ACC112 (cell line): ENCODE data around the gene SCAMP3.

Experiments used
- H2AFZ ChIP-seq: fragments of 200-600 bp; sonication (generic); one replicate; pipeline ENCODE4 v1.6.0; 2017; ENCODE audit warnings: antibody characterized with exemption, low read length; ENCODE audit not compliant: unreplicated experiment
- H3K27ac ChIP-seq: fragments of 200-600 bp; sonication (generic); 2 replicates; pipeline ENCODE4 v1.5.1; 2014; ENCODE audit warnings: low read depth, mild to moderate bottlenecking, antibody characterized with exemption, low read length, moderate library complexity
- H3K27me3 ChIP-seq: fragments of 200-600 bp; sonication (generic); 2 replicates; pipeline ENCODE4 v1.6.1; 2014; ENCODE audit warnings: mild to moderate bottlenecking, antibody characterized with exemption, low read length, moderate library complexity, mixed read lengths; ENCODE audit not compliant: insufficient read depth
- H3K36me3 ChIP-seq: fragments of 200-600 bp; sonication (generic); 2 replicates; pipeline ENCODE4 v1.6.1; 2016; ENCODE audit warnings: mild to moderate bottlenecking, antibody characterized with exemption, low read length, moderate library complexity, mixed read lengths; ENCODE audit not compliant: insufficient read depth
- H3K4me1 ChIP-seq: fragments of 200-600 bp; sonication (generic); one replicate; pipeline ENCODE4 v1.6.1; 2016; ENCODE audit warnings: low read length, mixed read lengths; ENCODE audit not compliant: insufficient read depth, unreplicated experiment, control insufficient read depth
- H3K4me3 ChIP-seq: fragments of 200-600 bp; sonication (generic); 2 replicates; pipeline ENCODE4 v1.5.1; 2014; ENCODE audit warnings: mild to moderate bottlenecking, low read depth, low read length
- H3K79me2 ChIP-seq: fragments of 200-600 bp; sonication (generic); one replicate; pipeline ENCODE4 v1.6.0; 2016; ENCODE audit warnings: low read length; ENCODE audit not compliant: control insufficient read depth, unreplicated experiment, insufficient read depth

The SCAMP3 gene

DNA sequence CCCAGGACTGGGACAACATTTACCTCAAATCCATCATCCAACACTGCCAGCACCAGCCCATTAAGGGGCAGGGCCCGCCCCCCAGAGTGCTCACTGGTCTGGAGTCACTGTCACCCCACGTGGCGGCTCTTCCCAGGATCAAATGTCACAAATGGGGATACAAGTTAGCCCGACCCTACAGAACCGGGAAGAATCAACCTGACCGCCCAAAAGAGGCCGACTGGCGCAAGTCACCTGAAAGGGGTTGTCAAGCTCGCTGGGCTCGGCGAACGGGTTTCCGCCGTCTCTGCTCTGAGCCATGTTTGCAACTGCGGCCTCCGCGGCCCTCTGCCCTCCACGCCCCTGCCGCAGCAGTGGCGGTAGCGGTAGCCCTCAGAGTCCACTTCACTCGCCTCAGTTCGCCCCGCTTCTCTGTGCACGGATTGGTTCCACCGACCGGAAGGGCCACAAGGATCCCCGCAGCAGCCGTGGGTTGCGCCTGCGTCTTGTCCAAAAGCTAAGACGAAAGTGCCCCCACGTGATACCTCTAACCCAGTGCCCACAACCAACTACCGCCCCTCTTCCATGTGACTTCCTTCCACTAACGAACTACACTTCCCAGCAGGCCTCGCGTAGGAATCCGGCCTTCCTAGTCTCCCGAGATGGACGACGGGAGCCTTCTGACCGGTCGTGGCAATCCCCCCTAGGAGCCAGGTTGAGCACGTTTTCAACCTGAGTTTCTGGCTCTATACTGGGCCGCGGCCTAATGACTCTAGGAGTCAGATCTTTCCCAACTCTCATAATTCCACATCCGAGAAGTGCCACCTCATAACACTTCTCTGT is at the start of gene SCAMP3:
Gene SCAMP3 (minus strand): TSS at position 509 of the 822 bp plus-strand sequence. CDS start 209 bp downstream, at position 300.
- H2AFZ ChIP-seq: peak within 1 kb of the TSS; percentile 88
- peaks cover 6% of the 10 kb centered on the region for H3K4me1 ChIP-seq
- H3K79me2 ChIP-seq: peaks cover 17% of the 10 kb centered on the region
- peak within 1 kb of the TSS; percentile 98 for H3K4me3 ChIP-seq
- H3K36me3 ChIP-seq: peaks cover 20% of the 10 kb centered on the region
- no peaks in the 10 kb centered on the region for H3K27me3 ChIP-seq
- peak within 1 kb of the TSS; percentile 59 for H3K27ac ChIP-seq

DNA sequence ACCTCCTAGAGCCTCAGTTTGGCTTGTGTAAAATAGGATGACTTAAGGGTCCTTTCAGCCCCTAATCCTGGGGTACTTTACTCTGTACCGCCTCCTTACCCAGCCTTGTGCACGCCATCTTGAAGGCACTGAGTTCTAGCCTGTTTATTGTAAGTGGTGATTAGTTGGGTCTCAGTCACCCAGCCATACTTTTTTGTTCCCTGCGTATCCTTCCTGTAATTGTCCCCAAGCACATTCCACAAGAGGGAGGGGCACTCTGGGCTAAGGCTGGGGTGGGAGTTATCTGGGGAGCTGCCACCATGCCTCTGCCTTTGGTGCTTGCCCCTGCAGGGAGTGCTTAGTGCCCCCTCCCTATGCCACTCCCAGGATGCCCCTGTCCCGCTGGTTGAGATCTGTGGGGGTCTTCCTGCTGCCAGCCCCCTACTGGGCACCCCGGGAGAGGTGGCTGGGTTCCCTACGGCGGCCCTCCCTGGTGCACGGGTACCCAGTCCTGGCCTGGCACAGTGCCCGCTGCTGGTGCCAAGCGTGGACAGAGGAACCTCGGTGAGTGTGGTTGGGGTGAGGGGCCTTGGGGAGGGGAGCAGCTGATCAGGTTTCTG is 47.4 kb upstream of the SCAMP3 start:
- Histone ChIP-seq H3K4me1 (peaks cover 24% of the 10 kb centered on the region), H2AFZ (peak overlapping the region; percentile 11), H3K79me2 (peaks cover 38% of the 10 kb centered on the region), H3K36me3 (peaks cover 7% of the 10 kb centered on the region; the same call in 1 of the 2 replicates), H3K4me3 (peak overlapping the region; percentile 80), H3K27ac (peak overlapping the region; percentile 97), H3K27me3 (no peaks in the 10 kb centered on the region)

DNA sequence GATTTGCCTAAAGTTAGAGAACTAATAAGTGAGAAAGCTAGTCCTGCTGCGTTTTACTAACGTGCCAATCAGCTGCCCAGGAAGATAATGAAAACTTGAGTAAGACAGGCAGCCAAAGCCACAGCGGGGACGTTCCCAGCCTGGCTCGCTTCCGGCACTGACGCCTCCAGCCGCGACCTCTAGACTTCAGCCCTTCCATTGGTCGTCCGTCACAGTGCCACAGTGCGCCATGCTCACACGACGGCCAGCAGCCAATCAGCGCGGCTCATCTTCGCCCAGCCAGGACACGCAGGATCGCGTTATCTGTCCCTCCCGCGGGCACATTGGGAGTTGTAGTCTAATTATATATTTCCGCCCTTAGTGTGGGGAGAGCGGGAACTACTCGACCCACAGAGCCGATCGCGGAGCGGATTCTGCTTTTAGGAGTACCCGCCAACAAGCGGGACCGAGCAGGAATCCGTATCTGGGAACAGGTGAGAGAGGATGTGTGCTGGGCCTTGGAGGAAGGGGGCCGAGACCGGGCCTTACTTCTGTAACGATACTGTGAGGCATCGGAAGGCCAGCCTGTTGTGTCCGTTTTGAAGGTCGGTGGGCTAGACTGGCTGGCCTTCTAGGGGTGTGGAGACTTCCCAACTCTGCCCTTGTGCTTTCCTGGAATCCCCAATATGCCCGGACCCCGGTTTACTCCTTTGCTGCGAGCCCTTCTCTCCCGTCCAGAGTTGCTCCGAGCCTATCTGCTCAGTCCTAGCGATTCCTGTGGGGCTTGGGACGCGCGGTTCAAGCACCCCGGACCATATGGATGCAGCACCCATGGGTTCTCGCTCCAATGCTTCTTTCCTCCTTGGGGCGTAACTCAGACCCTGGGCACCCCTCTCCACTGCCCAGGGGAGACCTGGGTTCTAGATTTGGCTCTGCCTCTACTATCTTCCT is 46.6 kb upstream of the SCAMP3 start, which contains the start of gene FDPS:
Gene FDPS (plus strand): TSS at position 374 of the 930 bp plus-strand sequence. CDS start 924 bp downstream, outside the sequence.
- H3K27me3 ChIP-seq: no peaks in the 10 kb centered on the region
- H3K79me2 ChIP-seq: peaks cover 38% of the 10 kb centered on the region
- H3K36me3 ChIP-seq: peaks cover 7% of the 10 kb centered on the region; the same call in 1 of the 2 replicates
- peaks cover 24% of the 10 kb centered on the region for H3K4me1 ChIP-seq
- peak within 1 kb of the TSS; percentile 80 for H3K4me3 ChIP-seq
- H2AFZ ChIP-seq: peak within 1 kb of the TSS; percentile 91
- peak within 1 kb of the TSS; percentile 97 for H3K27ac ChIP-seq

DNA sequence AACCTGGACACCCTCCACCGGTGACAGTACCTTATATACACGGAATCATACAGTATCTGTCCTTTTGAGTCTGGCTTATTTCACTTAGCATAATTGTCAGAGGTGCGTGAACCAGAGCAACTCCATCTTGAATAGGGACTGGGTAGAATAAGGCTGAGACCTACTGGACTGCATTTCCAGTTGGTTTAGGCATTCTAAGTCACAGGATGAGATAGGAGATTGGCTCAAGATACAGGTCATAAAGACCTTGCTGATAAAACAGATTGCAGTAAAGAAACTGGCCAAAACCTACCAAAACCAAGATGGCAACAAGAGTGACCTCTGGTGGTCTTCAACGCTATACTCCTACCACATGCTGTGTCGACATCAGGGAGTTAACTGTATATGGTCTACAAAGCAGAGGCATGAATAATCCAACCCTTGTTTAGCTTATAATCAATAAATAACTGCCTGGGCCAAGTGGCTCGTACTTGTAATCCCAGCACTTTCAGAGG is 45.1 kb upstream of the SCAMP3 start:
- no peak overlapping the region for H2AFZ ChIP-seq
- 0 out of 2 replicates have a peak overlapping the region, but pooled peaks have one; percentile 97 for H3K27ac ChIP-seq
- no peak overlapping the region for H3K4me3 ChIP-seq
- H3K36me3 ChIP-seq: peaks cover under 1% of the 10 kb centered on the region; the same call in 1 of the 2 replicates
- H3K79me2 ChIP-seq: peaks cover 34% of the 10 kb centered on the region
- H3K4me1 ChIP-seq: peaks cover 24% of the 10 kb centered on the region
- no peaks in the 10 kb centered on the region for H3K27me3 ChIP-seq

DNA sequence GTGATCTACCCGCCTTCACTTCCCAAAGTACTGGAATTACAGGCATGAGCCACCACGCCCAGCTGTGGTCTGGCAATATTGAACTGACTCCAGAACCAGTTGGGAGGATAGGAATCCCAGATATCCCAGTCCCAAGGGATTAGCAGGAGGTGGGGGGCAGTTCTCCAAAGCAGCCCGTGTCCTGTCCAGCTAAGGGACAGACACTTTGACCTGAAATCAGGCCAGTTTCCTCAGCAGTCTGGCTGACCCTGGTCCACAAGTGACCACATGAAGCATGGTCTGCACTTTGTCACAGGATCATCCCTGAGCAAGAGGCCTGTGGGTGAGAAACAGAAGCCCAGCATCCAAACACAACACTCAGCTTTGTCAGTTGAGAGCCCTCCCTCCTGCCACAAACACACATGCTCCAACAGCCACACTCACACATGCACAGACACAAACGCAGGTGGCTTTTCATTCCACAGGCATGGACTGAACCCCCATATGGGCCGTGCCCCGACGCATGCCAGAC is 43.8 kb upstream of the SCAMP3 start:
- no peaks in the 10 kb centered on the region for H3K36me3 ChIP-seq
- H3K27ac ChIP-seq: no peak overlapping the region
- H3K79me2 ChIP-seq: peaks cover 22% of the 10 kb centered on the region
- H2AFZ ChIP-seq: peak overlapping the region; percentile 3
- peaks cover 20% of the 10 kb centered on the region for H3K4me1 ChIP-seq
- H3K27me3 ChIP-seq: no peaks in the 10 kb centered on the region
- H3K4me3 ChIP-seq: no peak overlapping the region

DNA sequence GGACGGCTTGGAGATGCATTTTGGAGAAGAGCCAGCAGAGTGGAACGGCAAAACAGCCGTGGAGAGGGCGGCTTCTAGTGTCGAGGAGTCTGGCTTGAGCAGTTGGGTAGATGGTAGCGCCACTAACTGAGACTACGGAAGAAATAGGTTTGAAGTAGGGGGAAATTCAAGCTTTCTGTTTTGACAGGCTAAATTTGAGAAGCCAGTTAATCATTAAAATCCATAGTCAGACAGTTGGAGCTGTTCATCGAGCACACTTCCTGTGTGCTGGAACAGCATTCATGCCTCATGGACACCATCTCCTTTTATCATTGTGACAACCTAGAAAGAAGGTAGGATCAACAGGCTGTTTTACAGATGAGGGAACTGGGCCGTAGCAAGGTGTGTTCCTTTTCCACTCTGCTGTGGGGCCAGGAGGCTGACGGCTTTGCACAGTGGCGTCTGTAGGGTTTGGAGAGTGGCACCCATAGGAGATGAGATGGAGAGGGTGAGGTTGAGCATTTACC is 42.5 kb upstream of the SCAMP3 start:
- Histone ChIP-seq H3K27ac (no peak overlapping the region), H2AFZ (no peak overlapping the region), H3K4me3 (no peak overlapping the region), H3K36me3 (no peaks in the 10 kb centered on the region), H3K27me3 (no peaks in the 10 kb centered on the region), H3K79me2 (peaks cover 9% of the 10 kb centered on the region), H3K4me1 (peaks cover 10% of the 10 kb centered on the region)

DNA sequence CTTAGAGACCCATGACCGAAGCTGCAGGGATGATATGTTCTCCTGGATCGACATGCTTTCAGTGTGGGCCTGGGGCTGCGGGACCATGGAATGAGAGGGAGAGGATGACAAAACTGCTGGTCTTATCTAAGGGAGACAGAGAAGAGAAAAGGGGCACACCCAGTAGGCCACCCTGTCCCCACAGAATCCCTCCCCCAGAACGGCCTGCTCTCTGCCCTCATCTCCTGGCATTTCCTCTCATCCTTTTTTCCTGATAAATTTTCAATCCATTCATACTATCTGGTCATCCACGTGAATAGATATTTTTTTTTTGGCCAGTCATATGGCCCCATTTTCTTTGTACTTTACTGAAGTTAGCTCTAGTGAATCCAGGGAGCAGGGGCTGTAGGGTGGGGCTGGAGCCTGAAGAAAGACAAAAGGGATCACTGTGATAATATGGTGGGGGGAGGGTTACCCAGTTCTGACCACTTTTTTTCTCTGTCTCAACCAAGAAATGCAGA is 39.2 kb upstream of the SCAMP3 start, which contains the start of gene PKLR:
Gene PKLR (minus strand): TSS at position 97 of the 500 bp plus-strand sequence. CDS start 43 bp downstream, at position 54.
- no peak within 1 kb of the TSS for H3K4me3 ChIP-seq
- H3K27ac ChIP-seq: no peak within 1 kb of the TSS
- peaks cover 13% of the 10 kb centered on the region for H3K27me3 ChIP-seq
- no peaks in the 10 kb centered on the region for H3K36me3 ChIP-seq
- peaks cover 4% of the 10 kb centered on the region for H3K4me1 ChIP-seq
- no peaks in the 10 kb centered on the region for H3K79me2 ChIP-seq
- H2AFZ ChIP-seq: no peak within 1 kb of the TSS

- no peak overlapping the region for H3K27ac ChIP-seq
- no peaks in the 10 kb centered on the region for H3K36me3 ChIP-seq
- H2AFZ ChIP-seq: no peak overlapping the region
- H3K79me2 ChIP-seq: no peaks in the 10 kb centered on the region
- peaks cover 20% of the 10 kb centered on the region for H3K27me3 ChIP-seq
- H3K4me3 ChIP-seq: no peak overlapping the region
- peaks cover under 1% of the 10 kb centered on the region for H3K4me1 ChIP-seq
Observed at GRCh38 chr1:155300553-155301329, 38.6 kb upstream of the SCAMP3 start.

- no peaks in the 10 kb centered on the region for H3K36me3 ChIP-seq
- no peak overlapping the region for H3K27ac ChIP-seq
- peaks cover 27% of the 10 kb centered on the region for H3K27me3 ChIP-seq
- no peak overlapping the region for H3K4me3 ChIP-seq
- H3K4me1 ChIP-seq: no peaks in the 10 kb centered on the region
- H2AFZ ChIP-seq: no peak overlapping the region
- H3K79me2 ChIP-seq: no peaks in the 10 kb centered on the region
Observed at GRCh38 chr1:155300024-155300423, 37.9 kb upstream of the SCAMP3 start.
